ENCODE measurements around the gene NEURL3.

Gene NEURL3

GRCh38 chr2:96449174-96449573 lies 56.0 kb downstream of the NEURL3 start:
- ATAC-seq = no peak

GRCh38 chr2:96447726-96448125 lies 57.4 kb downstream of the NEURL3 start:
- no peak for ATAC-seq

More at GRCh38 chr2:96449174-96449573, 56.0 kb downstream of the NEURL3 start:
- no peak for TF ChIP-seq ARNTL (CRISPR knock-in tag; IDR thresholded peaks at IDR 0.05; ENCODE audit: borderline replicate concordance, low read depth)

More at GRCh38 chr2:96447726-96448125, 57.4 kb downstream of the NEURL3 start:
- no peak for TF ChIP-seq PATZ1 (CRISPR knock-in tag; IDR thresholded peaks at IDR 0.05; ENCODE audit: borderline replicate concordance)
- no peak for TF ChIP-seq ZC3H10 (CRISPR knock-in tag; IDR thresholded peaks at IDR 0.05)
- TF ChIP-seq ZFP3 (CRISPR knock-in tag; IDR thresholded peaks at IDR 0.05) = no peak
- no peak for TF ChIP-seq CSDC2 (CRISPR knock-in tag; IDR thresholded peaks at IDR 0.05)
- no peak for TF ChIP-seq SNAI2 (CRISPR knock-in tag; IDR thresholded peaks at IDR 0.05)
- TF ChIP-seq CREB5 (CRISPR knock-in tag; IDR thresholded peaks at IDR 0.05; ENCODE audit: low read depth) = no peak
- no peak for TF ChIP-seq ZNF8 (CRISPR knock-in tag; IDR thresholded peaks at IDR 0.05)
- no peak for TF ChIP-seq ZNF70 (CRISPR knock-in tag; IDR thresholded peaks at IDR 0.05)
- TF ChIP-seq CSRNP3 (CRISPR knock-in tag; IDR thresholded peaks at IDR 0.05) = no peak
- TF ChIP-seq BACH2 (CRISPR knock-in tag; IDR thresholded peaks at IDR 0.05; ENCODE audit: borderline replicate concordance) = no peak
- no peak for TF ChIP-seq POU6F1 (CRISPR knock-in tag; IDR thresholded peaks at IDR 0.05; ENCODE audit: borderline replicate concordance, low read depth)
- TF ChIP-seq OSR1 (CRISPR knock-in tag; IDR thresholded peaks at IDR 0.05) = no peak
- TF ChIP-seq TSHZ2 (CRISPR knock-in tag; IDR thresholded peaks at IDR 0.05) = no peak
- TF ChIP-seq ZNF565 (CRISPR knock-in tag; conservative IDR thresholded peaks at IDR 0.05; ENCODE audit: low read depth) = no peak
- no peak for TF ChIP-seq ISL1 (CRISPR knock-in tag; IDR thresholded peaks at IDR 0.05)

Measured in SK-N-SH treated with all-trans-retinoic acid at 6 μM for 48 hours (cell line).